CD14-positive monocyte (primary cell): ENCODE measurements around the gene RNU6-7. TPM values are rescaled to one million over a fixed set of nuclear protein-coding genes. Genes with fewer than 3 reads are reported as not detected.

ENCODE experiments used
- DNase-seq, 3 donors: peaks; one replicate each; pipeline ENCODE4 v3.0.0-alpha.2; 2011 to 2022
- H2AFZ ChIP-seq: 2 replicates; pipeline ENCODE4 v1.6.0; 2012; ENCODE audit warnings: mild to moderate bottlenecking, low read depth, low read length, inconsistent platforms; ENCODE audit not compliant: insufficient read depth, poor library complexity, severe bottlenecking
- H3K27ac ChIP-seq, 2 donors: 1 replicate in 1 of 2; 2 replicates in 1 of 2; pipeline ENCODE4 v1.5.1; 2012 to 2013; ENCODE audit warnings: low read length in 2 of 2, control low read depth in 1 of 2, inconsistent platforms in 1 of 2, low read depth in 1 of 2, mild to moderate bottlenecking in 1 of 2
- H3K27me3 ChIP-seq, 2 donors: one replicate each; pipeline versions ENCODE4 v1.6.0 to v1.6.1; 2011 to 2013; ENCODE audit warnings: low read length in 2 of 2; ENCODE audit not compliant: control insufficient read depth in 2 of 2, insufficient read depth in 2 of 2
- H3K36me3 ChIP-seq, 2 donors: replicated peaks in 1 of 2; 1 replicate in 1 of 2; 2 replicates in 1 of 2; pipeline versions ENCODE4 v1.5.1 to v1.6.1; 2012 to 2013; ENCODE audit warnings: low read length in 2 of 2, control low read depth in 1 of 2, inconsistent platforms in 1 of 2, mild to moderate bottlenecking in 1 of 2; ENCODE audit not compliant: insufficient read depth in 2 of 2, control insufficient read depth in 1 of 2
- H3K4me1 ChIP-seq, 2 donors: 1 replicate in 1 of 2; 2 replicates in 1 of 2; pipeline versions ENCODE4 v1.5.1 to v1.6.1; 2012 to 2013; ENCODE audit warnings: low read length in 2 of 2, control low read depth in 1 of 2, inconsistent platforms in 1 of 2, mild to moderate bottlenecking in 1 of 2, moderate library complexity in 1 of 2; ENCODE audit not compliant: insufficient read depth in 2 of 2, control insufficient read depth in 1 of 2
- H3K4me2 ChIP-seq: replicated peaks from 2 replicates; pipeline ENCODE3; 2012; ENCODE audit warnings: low read length, moderate library complexity, mild to moderate bottlenecking; ENCODE audit not compliant: poor library complexity, severe bottlenecking; ENCODE audit errors: extremely low read depth
- H3K4me3 ChIP-seq, 3 experiments: fragments of 200-600 bp in 1 of 3; sonication (generic) in 1 of 3; replicated peaks in 1 of 3; 1 replicate in 2 of 3; 2 replicates in 1 of 3; pipeline ENCODE4 v1.5.1; 2011 to 2013; ENCODE audit warnings: low read length in 3 of 3, mild to moderate bottlenecking in 3 of 3, control low read depth in 2 of 3, low read depth in 2 of 3, inconsistent platforms in 1 of 3, moderate library complexity in 1 of 3
- H3K79me2 ChIP-seq: 2 replicates; pipeline ENCODE4 v1.6.0; 2012; ENCODE audit warnings: mild to moderate bottlenecking, control low read depth, inconsistent platforms, low read length, moderate library complexity; ENCODE audit not compliant: insufficient read depth
- H3K9ac ChIP-seq: 2 replicates; pipeline ENCODE4 v1.6.0; 2017; ENCODE audit warnings: low read length, mild to moderate bottlenecking; ENCODE audit not compliant: insufficient read depth, poor library complexity, severe bottlenecking
- H3K9me3 ChIP-seq, 2 donors: replicated peaks in 1 of 2; 1 replicate in 1 of 2; 2 replicates in 1 of 2; pipeline versions ENCODE4 v1.5.1 to v1.6.1; 2012 to 2013; ENCODE audit warnings: low read length in 2 of 2, control low read depth in 1 of 2; ENCODE audit not compliant: control insufficient read depth in 1 of 2, insufficient read depth in 1 of 2
- H4K20me1 ChIP-seq: 2 replicates; pipeline ENCODE4 v1.6.0; 2012; ENCODE audit warnings: mild to moderate bottlenecking, low read length, control low read depth, moderate library complexity; ENCODE audit not compliant: insufficient read depth
- H3K27ac Mint-ChIP-seq, 7 donors: one replicate each; pipeline ENCODE4 v1.8.0; 2020; ENCODE audit warnings: mild to moderate bottlenecking in 7 of 7, mixed read lengths in 7 of 7, moderate library complexity in 6 of 7, inconsistent platforms in 2 of 7
- H3K27me3 Mint-ChIP-seq, 3 donors: one replicate each; pipeline ENCODE4 v1.8.0; 2021 to 2022; ENCODE audit warnings: low read depth in 3 of 3, mild to moderate bottlenecking in 3 of 3, mixed read lengths in 3 of 3, moderate library complexity in 3 of 3, inconsistent platforms in 1 of 3
- H3K36me3 Mint-ChIP-seq, 2 donors: one replicate each; pipeline ENCODE4 v1.8.0; 2020; ENCODE audit warnings: mixed read lengths in 2 of 2, inconsistent platforms in 1 of 2, mild to moderate bottlenecking in 1 of 2
- H3K4me1 Mint-ChIP-seq: one replicate; pipeline ENCODE4 v1.8.0; 2020; ENCODE audit warnings: mild to moderate bottlenecking, mixed read lengths
- H3K4me3 Mint-ChIP-seq, 2 donors: one replicate each; pipeline ENCODE4 v1.8.0; 2020; ENCODE audit warnings: mild to moderate bottlenecking in 2 of 2, mixed read lengths in 2 of 2, moderate library complexity in 1 of 2
- H3K9me3 Mint-ChIP-seq, 7 donors: one replicate each; pipeline ENCODE4 v1.8.0; 2020 to 2022; ENCODE audit warnings: mixed read lengths in 7 of 7, mild to moderate bottlenecking in 6 of 7, moderate library complexity in 6 of 7, inconsistent platforms in 2 of 7
- CTCF ChIP-seq: fragments of 200-600 bp; IDR thresholded peaks from one replicate; pipeline ENCODE4 v1.8.0; 2022; ENCODE audit warnings: antibody characterized with exemption, mild to moderate bottlenecking
- WGBS: methylation state at CpG from one replicate; pipeline ENCODE4 v1.1.5; 2013; ENCODE audit warnings: missing lambda C conversion rate; ENCODE audit not compliant: insufficient coverage; 5-methylcytosine and 5-hydroxymethylcytosine counted together
- intact Hi-C, 2 donors: fragments of 100-400 bp; cut with micrococcal nuclease; formaldehyde crosslinking; loops; one replicate each; pipeline versions ENCODE4 v1.15.0 to v1.15.1; 2023
- polyA plus RNA-seq, 3 donors: library from polyadenylated mRNA; depleted of rRNA in 1 of 3; unstranded in 2 of 3; stranded (reverse) in 1 of 3; fragments of 300-500 nt in 2 of 3; fragments of >200 nt in 1 of 3; fragmentation: Illumina TruSeq in 2 of 3; gene quantifications; 1 replicate in 2 of 3; 2 replicates in 1 of 3; pipeline ENCODE4 v1.2.3, GENCODE V29; 2012 to 2021

RNU6-7 gene
- polyA plus RNA-seq, 3 donors, result not detected

DNA sequence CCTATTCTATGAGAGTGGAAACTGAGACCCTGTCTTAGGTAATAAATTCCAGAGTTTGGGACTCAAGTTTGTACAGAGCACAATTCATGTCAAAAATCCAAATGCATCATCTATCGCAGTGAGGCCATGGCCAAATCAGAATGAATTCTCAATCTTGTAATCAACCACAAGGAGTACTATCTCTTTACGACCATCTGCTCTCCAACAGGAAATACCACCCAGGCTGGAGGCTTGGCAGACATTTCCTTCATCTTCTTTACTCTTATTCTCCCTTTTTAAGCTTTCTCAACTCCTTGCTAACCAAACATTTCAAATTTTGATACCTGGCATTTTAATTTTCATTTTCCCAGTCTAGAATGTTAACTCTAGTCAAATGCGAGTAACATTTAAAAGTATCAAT is 32.7 kb upstream of the RNU6-7 start:
- intact Hi-C loops, result no loop called here
- no peaks in the 10 kb centered on the region for H3K9me3 ChIP-seq
- 0% methylated on average over 2 of the region's 3 CpGs for WGBS
- H3K4me3 ChIP-seq, result no peak overlapping the region
- H3K79me2 ChIP-seq, result no peaks in the 10 kb centered on the region
- no peak for TF ChIP-seq CTCF
- Mint-ChIP-seq H3K9me3 (peaks cover 0 to 5% (median 0%) of the 10 kb centered on the region in 7 donors), H3K27me3 (peaks cover 2% of the 10 kb centered on the region in 3 donors), H3K36me3 (no peaks in the 10 kb centered on the region), H3K4me1 (no peaks in the 10 kb centered on the region), H3K4me3 (no peak overlapping the region), H3K27ac (no peak overlapping the region)
- H3K36me3 ChIP-seq, result no peaks in the 10 kb centered on the region
- H3K27me3 ChIP-seq, result no peaks in the 10 kb centered on the region
- H2AFZ ChIP-seq, result no peak overlapping the region
- no peak for DNase-seq
- no peak overlapping the region for H3K27ac ChIP-seq
- H3K4me1 ChIP-seq, result no peaks in the 10 kb centered on the region
- no peaks in the 10 kb centered on the region for H4K20me1 ChIP-seq
- no peak overlapping the region for H3K9ac ChIP-seq
- H3K4me2 ChIP-seq, result no peak overlapping the region

GRCh38 chr14:32171469-32171868 is 30.4 kb upstream of the RNU6-7 start:
- no peaks in the 10 kb centered on the region for H3K36me3 Mint-ChIP-seq
- no peaks in the 10 kb centered on the region for H3K27me3 ChIP-seq
- no peak overlapping the region for H3K27ac ChIP-seq
- no peak overlapping the region for H3K4me2 ChIP-seq
- no peak overlapping the region for H3K4me3 ChIP-seq
- no peak overlapping the region for H3K27ac Mint-ChIP-seq
- WGBS, result 80% methylated on average over 1 of the region's 5 CpGs
- DNase-seq, result no peak
- no peak overlapping the region for H3K9ac ChIP-seq
- no peak overlapping the region for H3K4me3 Mint-ChIP-seq
- no peaks in the 10 kb centered on the region for H3K4me1 Mint-ChIP-seq
- H2AFZ ChIP-seq, result no peak overlapping the region
- no peak for TF ChIP-seq CTCF
- intact Hi-C loops, result no loop called here
- peaks cover 2% of the 10 kb centered on the region in 3 donors for H3K27me3 Mint-ChIP-seq
- H3K9me3 ChIP-seq, result no peaks in the 10 kb centered on the region
- no peaks in the 10 kb centered on the region for H3K4me1 ChIP-seq
- no peaks in the 10 kb centered on the region for H4K20me1 ChIP-seq
- H3K36me3 ChIP-seq, result no peaks in the 10 kb centered on the region
- peaks cover 0 to 5% (median 2%) of the 10 kb centered on the region in 7 donors for H3K9me3 Mint-ChIP-seq
- no peaks in the 10 kb centered on the region for H3K79me2 ChIP-seq
